ENCODE data around the gene TXN. TPM values are rescaled to one million over a fixed set of nuclear protein-coding genes. Genes with fewer than 3 reads are reported as not detected.
A peak's percentile ranks its signal among the peaks of the same experiment; 100 is the strongest.
"Not testable (repeated sequence)": the region's sequence is repeated elsewhere in the genome, so short reads cannot be mapped to it uniquely, and the experiment has no call there.

TXN gene
- total RNA-seq, 1 experiment from 2014 or later = 1,260 TPM

DNA sequence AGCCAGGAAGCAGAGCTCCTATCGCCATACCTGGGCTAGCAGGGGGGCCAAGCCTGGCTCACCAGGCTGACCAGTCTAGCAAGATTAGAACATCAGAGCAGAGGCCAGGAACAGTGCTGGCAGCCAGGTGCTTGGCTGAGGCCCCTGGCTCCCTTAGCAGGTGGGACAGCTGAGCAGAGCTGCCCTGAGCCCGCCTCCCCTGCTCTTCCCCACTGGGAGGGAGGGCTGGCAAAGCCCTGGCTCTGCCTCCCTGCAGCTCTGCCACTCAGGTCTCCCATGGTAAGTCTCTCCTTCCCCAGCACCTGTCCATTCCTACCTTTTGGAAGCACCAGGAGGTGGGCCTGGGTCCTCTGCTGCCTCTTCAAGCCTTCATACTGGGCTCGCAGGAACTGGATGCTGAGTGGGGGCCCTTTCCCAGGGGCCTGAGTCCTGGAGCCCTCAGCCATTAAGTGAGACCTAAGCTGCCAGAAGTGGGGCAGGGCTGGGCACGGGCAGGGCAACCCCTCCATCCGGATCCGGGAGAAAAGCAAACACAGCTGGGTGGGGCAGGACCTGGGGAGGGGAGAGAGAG, 49.2 kb downstream of the TXN start:
- Histone ChIP-seq H4K20me1 (ENCODE audit: insufficient read depth) (no peaks in the 10 kb centered on the region), H3K9me3 (ENCODE audit: insufficient read depth, low read depth) (no peaks in the 10 kb centered on the region), H2AFZ (peak overlapping the region; percentile 65), H3K27ac (peak overlapping the region; percentile 44), H3K36me3 (ENCODE audit: low read depth) (no peaks in the 10 kb centered on the region), H3K79me2 (ENCODE audit: low read depth) (no peaks in the 10 kb centered on the region), H3K4me3 (peak overlapping the region; percentile 50), H3K4me1 (replicated peaks; ENCODE audit: insufficient read depth) (peaks cover 33% of the 10 kb centered on the region), H3F3A (ENCODE audit: insufficient read depth, low read depth) (no peaks in the 10 kb centered on the region), H3K9me2 (ENCODE audit: insufficient read depth) (no peaks in the 10 kb centered on the region), H3K4me2 (peak overlapping the region; percentile 78), H3K27me3 (ENCODE audit: insufficient read depth, low read depth) (no peaks in the 10 kb centered on the region)
- no TSS peak for BruUV-seq (replicated peaks)
- peak; percentile 83 to 87 for DNase-seq
- TF ChIP-seq CTCF (conservative IDR thresholded peaks at IDR 0.05) (no peak), EZH2 (IDR thresholded peaks at IDR 0.05; ENCODE audit: low read depth) (no peak)
- ChIA-PET POLR2A (ENCODE audit: unreplicated experiment) (interaction anchor here (0.6 to 0.7 kb wide), 2 partner anchors 50 to 55 kb away, joined by 3 to 22 read pairs; no protein-coding TSS in a partner anchor), CTCF (interaction anchor here (0.6 to 0.8 kb wide), 3 partner anchors 23 to 304 kb away, joined by 3 to 9 read pairs (median 7); partner anchors contain the start of gene TXN)
- intact Hi-C loops (cut with micrococcal nuclease; ENCODE audit: unreplicated experiment) = no loop called here

GRCh38 chr9:110206389-110206788, 49.9 kb downstream of the TXN start:
- Histone ChIP-seq H3K4me3 (peak overlapping the region; percentile 50; the same call in 1 of the 2 replicates), H3K36me3 (ENCODE audit: low read depth) (no peaks in the 10 kb centered on the region), H3K4me1 (replicated peaks; ENCODE audit: insufficient read depth) (peaks cover 33% of the 10 kb centered on the region), H2AFZ (peak overlapping the region; percentile 65), H3K9me3 (ENCODE audit: insufficient read depth, low read depth) (no peaks in the 10 kb centered on the region), H3K27me3 (ENCODE audit: insufficient read depth, low read depth) (no peaks in the 10 kb centered on the region), H3F3A (ENCODE audit: insufficient read depth, low read depth) (no peaks in the 10 kb centered on the region), H3K79me2 (ENCODE audit: low read depth) (no peaks in the 10 kb centered on the region), H3K9me2 (ENCODE audit: insufficient read depth) (no peaks in the 10 kb centered on the region), H3K27ac (peak overlapping the region; percentile 44; the same call in 1 of the 2 replicates), H4K20me1 (ENCODE audit: insufficient read depth) (no peaks in the 10 kb centered on the region), H3K4me2 (peak overlapping the region; percentile 78)
- ChIA-PET POLR2A (ENCODE audit: unreplicated experiment) (interaction anchor here (0.6 kb wide), 2 partner anchors 51 to 650 kb away, joined by 3 to 4 read pairs; no protein-coding TSS in a partner anchor), CTCF (no interaction called here)
- no peak for DNase-seq
- TF ChIP-seq EZH2 (IDR thresholded peaks at IDR 0.05; ENCODE audit: low read depth) (no peak), CTCF (conservative IDR thresholded peaks at IDR 0.05) (no peak)
- intact Hi-C loops (cut with micrococcal nuclease; ENCODE audit: unreplicated experiment) = no loop called here
- no TSS peak for BruUV-seq (replicated peaks)

DNA sequence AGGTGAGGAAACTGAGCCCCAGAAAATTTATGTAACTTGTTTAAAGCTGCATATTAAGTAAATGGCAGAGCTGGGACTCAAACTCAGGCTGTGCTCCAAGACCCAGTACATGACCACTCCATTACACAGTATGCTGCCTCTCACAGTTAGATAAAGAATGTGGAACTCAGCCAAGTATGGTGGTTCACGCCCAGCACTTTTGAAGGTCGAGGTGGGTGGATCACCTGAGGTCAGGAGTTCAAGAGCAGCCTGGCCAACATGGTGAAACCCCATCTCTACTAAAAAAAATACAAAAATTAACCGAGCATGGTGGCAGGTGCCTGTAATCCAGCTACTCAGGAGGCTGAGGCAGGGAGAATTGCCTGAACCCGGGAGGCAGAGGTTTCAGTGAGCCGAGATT, 50.7 kb downstream of the TXN start:
- POLR2A ChIA-PET (ENCODE audit: unreplicated experiment); H3K27me3 ChIP-seq (ENCODE audit: insufficient read depth, low read depth): not testable (repeated sequence)

DNA sequence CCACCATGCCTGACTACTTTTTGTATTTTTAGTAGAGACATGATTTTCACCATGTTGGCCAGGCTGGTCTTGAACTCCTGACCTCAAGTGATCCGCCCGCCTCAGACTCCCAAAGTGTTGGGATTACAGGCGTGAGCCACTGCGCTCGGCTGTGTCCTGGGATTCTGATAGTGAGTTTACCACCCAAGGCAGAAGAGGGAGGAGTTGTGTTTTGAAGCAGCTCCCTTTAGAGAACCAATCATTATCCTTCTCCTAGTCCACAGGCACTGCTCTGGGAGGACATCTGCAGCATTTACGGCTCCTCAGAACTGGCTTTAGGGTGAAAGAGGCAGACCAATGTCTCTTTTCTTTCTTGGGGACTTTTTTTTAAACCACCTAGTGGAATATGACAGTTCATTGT, 54.1 kb downstream of the TXN start:
- Histone ChIP-seq H3K4me2 (no peak overlapping the region), H3K79me2 (ENCODE audit: low read depth) (no peaks in the 10 kb centered on the region), H3K36me3 (ENCODE audit: low read depth) (no peaks in the 10 kb centered on the region), H3K9me2 (ENCODE audit: insufficient read depth) (no peaks in the 10 kb centered on the region), H3K4me1 (replicated peaks; ENCODE audit: insufficient read depth) (peaks cover 18% of the 10 kb centered on the region), H2AFZ (no peak overlapping the region), H4K20me1 (ENCODE audit: insufficient read depth) (no peaks in the 10 kb centered on the region), H3K4me3 (no peak overlapping the region), H3K27me3 (ENCODE audit: insufficient read depth, low read depth) (no peaks in the 10 kb centered on the region), H3K27ac (no peak overlapping the region), H3F3A (ENCODE audit: insufficient read depth, low read depth) (no peaks in the 10 kb centered on the region), H3K9me3 (ENCODE audit: insufficient read depth, low read depth) (no peaks in the 10 kb centered on the region)
- no TSS peak for BruUV-seq (replicated peaks)
- POLR2A ChIA-PET (ENCODE audit: unreplicated experiment) = no interaction called here
- CTCF ChIA-PET = no interaction called here
- no peak for DNase-seq
- intact Hi-C loops (cut with micrococcal nuclease; ENCODE audit: unreplicated experiment) = no loop called here
- TF ChIP-seq EZH2 (IDR thresholded peaks at IDR 0.05; ENCODE audit: low read depth) = no peak
- no peak for TF ChIP-seq CTCF (conservative IDR thresholded peaks at IDR 0.05)

More for the DNA sequence above, 50.7 kb downstream of the TXN start:
- intact Hi-C loops (cut with micrococcal nuclease; ENCODE audit: unreplicated experiment); H4K20me1 ChIP-seq (ENCODE audit: insufficient read depth); CTCF ChIA-PET; BruUV-seq (replicated peaks); DNase-seq; H3K9me2 ChIP-seq (ENCODE audit: insufficient read depth); H2AFZ ChIP-seq; H3K27ac ChIP-seq; H3K4me3 ChIP-seq; H3K9me3 ChIP-seq (ENCODE audit: insufficient read depth, low read depth); H3F3A ChIP-seq (ENCODE audit: insufficient read depth, low read depth); H3K36me3 ChIP-seq (ENCODE audit: low read depth); H3K4me2 ChIP-seq; H3K79me2 ChIP-seq (ENCODE audit: low read depth): not testable (repeated sequence)
- H3K4me1 ChIP-seq (replicated peaks; ENCODE audit: insufficient read depth) = peaks cover 33% of the 10 kb centered on the region

All from PC-9 (cell line).